NCI-H1048 (cell line): ENCODE results near the gene CFAP100.

ENCODE experiments used
- DNase-seq: peaks from one replicate; lab custom pipeline; 2025; lab: John Stamatoyannopoulos, UW

Gene CFAP100

GRCh38 chr3:126422571-126423091, 27.9 kb downstream of the CFAP100 start:
- no peak for DNase-seq

GRCh38 chr3:126423191-126424038, 28.7 kb downstream of the CFAP100 start:
- no peak for DNase-seq

DNA sequence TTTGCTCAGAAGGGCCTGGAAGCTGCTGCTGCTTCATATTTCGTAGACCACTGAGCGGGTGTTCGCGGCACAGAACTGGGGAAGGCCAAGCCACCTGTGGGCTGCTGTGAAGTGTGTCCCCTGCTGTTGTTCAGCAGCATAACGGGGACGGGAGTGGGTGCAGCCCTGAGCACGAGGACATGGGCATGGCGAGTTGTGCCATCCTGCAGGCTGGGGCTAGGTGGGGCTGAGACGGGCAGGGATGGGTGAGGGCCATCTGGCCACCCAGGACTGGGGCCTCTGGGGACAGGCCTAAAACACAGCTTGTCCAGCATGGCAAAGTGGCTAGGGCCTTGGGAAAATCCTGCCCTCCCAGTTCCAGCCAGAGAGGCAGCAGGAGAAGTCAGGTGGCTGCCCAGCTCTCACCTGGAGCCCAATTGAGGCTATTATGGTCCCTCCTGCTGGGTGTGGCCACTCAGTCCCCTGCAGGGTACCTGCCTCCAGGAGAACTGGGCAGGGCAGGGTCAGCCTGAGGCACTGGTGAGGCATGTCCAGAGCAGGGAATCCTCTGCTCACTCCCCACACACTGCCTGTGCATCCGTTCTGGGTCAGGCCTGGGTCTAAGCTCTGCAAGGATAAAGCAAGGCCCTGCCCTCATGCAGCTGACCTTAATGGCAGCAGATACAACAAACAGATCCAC, 29.5 kb downstream of the CFAP100 start:
- no peak for DNase-seq

GRCh38 chr3:126424751-126425150, 30.0 kb downstream of the CFAP100 start:
- no peak for DNase-seq

GRCh38 chr3:126431103-126431534, 36.4 kb downstream of the CFAP100 start:
- no peak for DNase-seq

GRCh38 chr3:126432361-126433104, 37.8 kb downstream of the CFAP100 start:
- DNase-seq, result no peak

- DNase-seq, result no peak
These were observed 38.4 kb downstream of the CFAP100 start for GRCh38 chr3:126433105-126433430.

- DNase-seq, result no peak
These were observed 39.0 kb downstream of the CFAP100 start for GRCh38 chr3:126433496-126434263.

- DNase-seq, result no peak
These were observed 39.5 kb downstream of the CFAP100 start for GRCh38 chr3:126434264-126434590.

DNA sequence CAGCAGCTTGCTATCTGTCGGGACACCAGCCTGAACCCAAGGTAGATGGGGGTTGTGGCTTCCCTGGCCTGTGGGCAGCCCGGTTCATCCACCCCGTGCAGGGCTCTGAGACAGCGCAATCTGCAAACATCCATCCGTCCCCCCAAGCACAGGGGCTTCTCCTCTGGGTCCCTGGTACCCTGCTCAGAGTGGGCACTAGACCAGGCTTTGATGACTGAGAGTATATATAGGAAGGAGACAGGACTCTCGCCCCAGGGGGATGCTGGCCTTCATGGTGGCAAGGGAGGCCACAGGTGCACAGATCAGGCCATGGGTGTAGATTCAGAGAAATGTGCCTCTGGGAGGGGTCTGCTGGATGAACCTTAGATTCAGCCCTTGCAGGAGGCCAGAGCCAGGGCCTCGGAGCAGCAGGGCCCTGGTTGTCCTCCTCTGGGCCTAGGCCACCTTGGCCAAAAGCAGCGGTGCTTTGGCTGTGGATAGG, 40.3 kb downstream of the CFAP100 start:
- DNase-seq, result no peak

GRCh38 chr3:126435456-126436315, 41.0 kb downstream of the CFAP100 start:
- DNase-seq, result no peak

DNA sequence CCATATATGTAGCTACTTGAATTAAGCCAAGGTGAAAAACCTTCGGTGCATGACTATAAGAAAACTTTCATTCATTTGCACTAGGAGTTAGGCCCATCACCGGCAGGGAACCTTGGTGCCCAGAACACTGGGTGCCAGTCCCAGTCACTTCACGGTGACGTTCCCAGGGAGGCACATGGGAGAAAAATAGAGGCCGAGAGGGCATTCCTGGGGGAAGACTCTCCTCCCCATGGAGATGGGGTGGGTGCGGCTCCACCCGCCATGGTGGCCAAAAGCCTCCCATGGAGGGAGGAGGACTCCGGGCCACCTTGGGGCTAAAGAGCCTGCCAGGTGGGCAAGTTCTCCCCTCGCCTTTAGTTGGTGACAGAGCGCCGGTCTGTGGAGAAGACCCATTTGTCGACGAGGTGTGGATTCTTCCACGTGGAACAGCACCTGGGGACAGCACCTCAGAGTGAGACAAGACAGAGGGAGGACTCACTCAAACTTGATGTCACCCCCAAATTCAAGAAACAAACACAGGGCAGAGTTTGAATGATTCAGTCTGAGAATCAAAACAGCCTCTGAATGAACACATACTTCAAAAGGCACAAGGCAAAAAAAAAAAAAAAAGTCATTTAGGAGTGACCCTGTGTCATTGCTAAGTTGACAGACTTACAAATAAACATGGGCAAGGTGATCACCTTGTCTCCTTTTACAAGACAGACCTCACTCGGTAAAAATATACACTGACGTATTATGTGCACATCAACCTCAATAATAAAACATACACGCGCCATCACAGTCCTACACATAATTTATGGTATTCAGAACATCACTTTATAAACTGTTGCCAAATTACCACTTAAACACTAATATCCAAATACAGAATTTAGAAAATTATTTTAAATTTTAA, 42.4 kb downstream of the CFAP100 start:
- DNase-seq, result no peak

- no peak for DNase-seq
These were observed 43.5 kb downstream of the CFAP100 start for GRCh38 chr3:126438186-126438585.

DNA sequence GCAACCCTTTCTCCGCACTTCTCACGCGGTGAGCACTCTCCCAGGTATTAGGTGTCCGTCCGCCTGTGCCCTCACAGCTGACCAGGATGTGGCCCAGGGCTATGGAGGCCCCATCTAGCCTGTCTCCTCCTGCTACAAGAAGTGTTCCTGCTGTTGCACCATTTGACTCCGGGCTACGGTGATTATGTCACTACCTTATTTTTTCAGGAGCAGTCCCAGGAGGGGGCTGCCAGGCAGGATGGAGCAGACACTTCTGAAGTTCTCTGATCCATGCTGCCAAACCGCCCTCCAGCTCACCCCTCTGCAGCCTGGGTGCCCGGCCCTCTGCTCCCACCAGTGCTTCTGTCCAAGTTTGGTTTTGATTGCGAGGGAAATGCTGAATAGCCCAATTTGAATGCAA, 44.0 kb downstream of the CFAP100 start:
- DNase-seq, result no peak

- DNase-seq, result no peak
These were observed 44.7 kb downstream of the CFAP100 start for GRCh38 chr3:126439346-126439967.

DNA sequence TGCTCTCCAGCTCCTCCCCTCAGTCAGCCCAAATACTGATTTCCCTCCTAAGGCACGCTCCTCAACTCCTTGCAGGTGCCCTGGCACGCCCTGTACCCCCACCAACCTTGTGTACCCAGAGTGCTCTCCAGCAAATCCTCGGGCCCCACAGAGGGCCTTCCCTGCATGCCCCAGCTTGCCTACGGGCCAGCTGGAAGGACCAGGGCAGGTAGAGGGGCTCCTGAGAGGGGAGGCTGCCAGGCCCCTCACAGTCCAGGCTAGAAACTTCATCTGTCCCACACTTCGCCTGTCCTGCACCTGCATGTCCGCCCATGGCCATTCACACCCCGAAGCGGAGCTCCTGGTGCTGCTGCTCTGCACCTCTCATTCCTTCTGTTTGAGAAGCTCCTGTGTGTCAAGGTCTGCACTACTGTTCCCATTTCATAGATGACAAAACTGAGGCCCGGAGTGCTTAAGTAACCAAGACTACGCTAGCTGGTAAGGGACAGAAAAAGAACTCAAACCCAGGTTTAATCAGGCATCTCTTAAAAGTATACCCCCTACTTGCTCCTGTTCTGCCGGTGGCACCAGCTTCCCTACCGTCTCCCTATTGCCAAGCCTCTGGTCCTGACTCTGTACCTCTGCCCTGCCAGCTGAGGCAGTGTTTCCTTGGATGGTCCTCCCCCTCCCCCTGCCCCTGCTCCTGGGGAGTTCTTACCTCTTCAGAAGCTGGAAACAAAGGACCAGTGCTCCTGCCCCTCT, 45.4 kb downstream of the CFAP100 start:
- DNase-seq, result no peak

- no peak for DNase-seq
These were observed 45.9 kb downstream of the CFAP100 start for GRCh38 chr3:126440709-126440995.

- no peak for DNase-seq
These were observed 46.7 kb downstream of the CFAP100 start for GRCh38 chr3:126441256-126441880.
